GM19397 (cell line): Measurements from ENCODE around the gene PCDHGB5.

ENCODE experiments used
- ATAC-seq: cut with Tn5 transposase; IDR thresholded peaks from one replicate; pipeline ENCODE4 v1.9.1; 2021; ENCODE audit warnings: mild to moderate bottlenecking, moderate library complexity; ENCODE audit not compliant: unreplicated experiment

Gene PCDHGB5

DNA sequence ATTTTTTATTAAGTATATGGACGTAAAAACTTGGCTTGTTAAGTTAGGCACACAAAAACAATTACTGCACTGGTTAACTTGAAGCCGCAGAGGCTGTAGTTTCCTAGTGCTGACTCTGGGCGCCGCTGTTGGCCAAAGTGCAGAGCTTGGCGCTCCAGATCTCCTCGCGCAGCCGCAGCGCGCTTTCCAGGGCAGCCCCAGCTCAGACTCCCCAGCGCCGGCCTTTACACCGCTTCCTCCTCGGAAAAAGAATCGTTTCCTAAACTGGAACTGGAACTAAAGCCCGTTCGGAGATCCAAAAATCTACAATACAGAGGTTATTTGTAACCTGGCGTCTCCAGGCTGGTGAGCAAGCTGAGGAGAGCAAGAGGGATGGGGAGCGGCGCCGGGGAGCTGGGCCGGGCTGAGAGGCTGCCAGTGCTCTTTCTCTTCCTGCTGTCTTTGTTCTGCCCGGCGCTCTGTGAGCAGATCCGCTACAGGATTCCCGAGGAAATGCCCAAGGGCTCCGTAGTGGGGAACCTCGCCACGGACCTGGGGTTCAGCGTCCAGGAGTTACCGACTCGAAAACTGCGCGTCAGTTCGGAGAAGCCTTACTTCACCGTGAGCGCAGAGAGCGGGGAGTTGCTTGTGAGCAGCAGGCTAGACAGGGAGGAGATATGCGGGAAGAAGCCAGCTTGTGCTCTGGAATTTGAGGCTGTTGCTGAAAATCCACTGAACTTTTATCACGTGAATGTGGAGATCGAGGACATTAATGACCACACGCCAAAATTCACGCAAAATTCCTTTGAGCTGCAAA lies at the start of gene PCDHGB5:
PCDHGB5 (plus strand) TSS at position 192 of the 796 bp plus-strand sequence; CDS start at position 373, 181 bp downstream.
- ATAC-seq: peak; percentile 96

DNA sequence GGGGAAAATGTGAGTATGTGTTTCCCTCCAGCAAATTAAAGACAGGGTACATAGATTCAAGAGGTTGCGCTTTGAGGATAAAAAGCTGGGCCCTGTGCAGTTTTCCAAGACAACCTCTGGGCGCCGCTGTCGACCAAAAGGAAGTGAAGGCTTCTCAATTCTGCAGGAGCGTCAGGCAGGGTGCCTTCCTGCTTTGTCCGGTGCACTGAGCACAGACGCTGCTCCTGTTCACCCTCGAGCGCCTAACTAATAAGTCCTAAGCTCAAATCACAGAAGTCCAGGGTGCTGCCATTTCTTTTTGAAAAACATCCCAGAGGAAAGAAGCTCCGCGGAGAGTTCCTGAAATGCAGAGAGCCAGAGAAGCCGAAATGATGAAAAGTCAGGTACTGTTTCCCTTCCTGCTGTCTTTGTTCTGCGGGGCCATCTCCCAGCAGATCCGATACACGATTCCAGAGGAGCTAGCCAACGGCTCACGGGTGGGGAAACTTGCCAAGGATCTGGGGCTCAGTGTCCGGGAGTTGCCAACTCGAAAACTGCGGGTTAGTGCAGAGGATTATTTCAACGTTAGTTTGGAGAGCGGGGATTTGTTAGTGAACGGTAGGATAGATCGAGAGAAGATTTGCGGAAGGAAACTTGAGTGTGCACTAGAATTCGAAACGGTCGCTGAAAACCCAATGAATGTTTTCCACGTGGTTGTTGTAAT lies 47.7 kb upstream of the PCDHGB5 start, which contains the start of gene PCDHGB1:
PCDHGB1 (plus strand) TSS at position 183 of the 703 bp plus-strand sequence; CDS start at position 345, 162 bp downstream.
- ATAC-seq: peak; percentile 72

DNA sequence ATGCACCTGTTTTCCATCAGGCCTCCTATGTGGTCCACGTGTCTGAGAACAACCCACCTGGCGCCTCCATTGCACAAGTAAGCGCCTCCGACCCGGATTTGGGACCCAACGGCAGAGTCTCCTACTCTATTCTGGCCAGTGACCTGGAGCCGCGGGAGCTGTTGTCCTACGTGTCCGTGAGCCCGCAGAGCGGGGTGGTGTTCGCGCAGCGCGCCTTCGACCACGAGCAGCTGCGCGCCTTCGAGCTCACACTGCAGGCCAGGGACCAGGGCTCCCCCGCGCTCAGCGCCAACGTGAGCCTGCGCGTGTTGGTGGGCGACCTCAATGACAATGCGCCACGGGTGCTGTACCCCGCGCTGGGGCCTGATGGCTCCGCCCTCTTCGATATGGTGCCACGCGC lies 46.2 kb upstream of the PCDHGB5 start:
- ATAC-seq: no peak

DNA sequence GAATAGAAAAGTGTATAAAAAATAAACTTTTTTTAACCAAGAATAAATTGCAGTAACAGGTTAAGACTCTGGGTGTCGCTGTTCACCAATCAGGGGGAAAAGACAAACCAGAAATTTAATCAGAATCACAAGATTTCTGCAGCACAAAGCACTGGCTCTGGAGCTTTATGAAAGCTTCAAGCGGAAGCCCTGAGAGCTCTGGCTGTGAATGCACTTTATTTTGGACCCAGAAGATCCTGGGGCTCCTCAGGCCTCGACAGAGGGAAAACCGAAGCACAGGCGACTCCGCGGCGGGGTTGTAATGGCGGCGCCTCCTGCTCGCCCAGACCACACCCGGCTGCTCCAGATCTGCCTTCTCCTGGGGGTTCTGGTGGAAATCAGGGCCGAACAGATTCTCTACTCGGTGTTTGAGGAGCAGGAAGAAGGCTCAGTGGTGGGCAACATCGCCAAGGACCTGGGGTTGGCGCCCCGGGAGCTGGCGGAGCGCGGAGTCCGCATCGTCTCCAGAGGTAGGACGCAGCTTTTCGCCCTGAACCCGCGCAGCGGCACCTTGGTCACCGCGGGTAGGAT lies 42.8 kb upstream of the PCDHGB5 start, which contains the start of gene PCDHGA4:
PCDHGA4 (plus strand) TSS at position 122 of the 570 bp plus-strand sequence; CDS start at position 209, 87 bp downstream.
- ATAC-seq: no peak

DNA sequence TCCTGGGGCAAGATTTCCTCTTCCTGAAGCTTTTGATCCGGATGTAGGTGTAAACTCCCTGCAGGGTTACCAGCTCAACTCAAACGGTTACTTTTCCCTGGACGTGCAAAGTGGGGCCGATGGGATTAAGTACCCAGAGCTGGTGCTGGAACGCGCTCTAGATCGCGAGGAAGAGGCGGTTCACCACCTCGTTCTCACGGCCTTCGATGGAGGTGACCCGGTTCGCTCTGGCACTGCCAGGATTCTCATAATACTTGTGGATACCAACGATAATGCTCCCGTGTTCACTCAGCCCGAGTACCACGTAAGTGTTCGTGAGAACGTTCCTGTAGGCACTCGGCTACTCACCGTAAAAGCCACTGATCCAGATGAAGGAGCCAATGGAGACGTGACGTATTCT lies 42.1 kb upstream of the PCDHGB5 start:
- ATAC-seq: no peak

DNA sequence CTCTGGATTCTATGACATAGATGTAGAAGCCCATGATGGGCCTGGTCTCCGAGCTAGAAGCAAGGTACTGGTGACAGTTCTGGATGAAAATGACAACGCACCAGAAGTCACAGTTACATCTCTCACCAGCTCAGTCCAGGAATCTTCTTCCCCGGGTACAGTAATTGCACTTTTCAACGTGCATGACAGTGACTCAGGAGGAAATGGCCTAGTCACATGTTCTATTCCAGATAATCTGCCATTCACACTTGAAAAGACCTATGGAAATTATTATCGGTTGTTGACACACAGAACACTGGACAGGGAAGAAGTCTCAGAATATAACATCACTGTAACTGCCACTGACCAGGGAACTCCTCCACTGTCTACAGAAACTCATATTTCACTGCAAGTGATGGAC lies 41.6 kb upstream of the PCDHGB5 start:
- ATAC-seq: no peak

DNA sequence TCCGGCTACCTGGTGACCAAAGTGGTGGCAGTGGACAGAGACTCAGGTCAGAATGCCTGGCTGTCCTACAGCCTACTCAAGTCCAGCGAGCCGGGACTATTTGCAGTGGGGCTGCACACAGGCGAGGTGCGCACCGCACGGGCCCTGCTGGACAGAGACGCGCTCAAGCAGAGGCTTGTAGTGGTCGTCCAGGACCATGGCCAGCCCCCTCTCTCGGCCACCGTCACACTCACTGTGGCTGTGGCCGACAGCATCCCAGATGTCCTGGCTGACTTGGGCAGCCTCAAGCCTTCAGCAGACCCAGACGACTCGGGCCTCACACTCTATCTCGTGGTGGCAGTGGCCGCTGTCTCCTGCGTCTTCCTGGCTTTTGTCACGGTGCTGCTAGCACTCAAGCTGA lies 40.8 kb upstream of the PCDHGB5 start:
- no peak for ATAC-seq

DNA sequence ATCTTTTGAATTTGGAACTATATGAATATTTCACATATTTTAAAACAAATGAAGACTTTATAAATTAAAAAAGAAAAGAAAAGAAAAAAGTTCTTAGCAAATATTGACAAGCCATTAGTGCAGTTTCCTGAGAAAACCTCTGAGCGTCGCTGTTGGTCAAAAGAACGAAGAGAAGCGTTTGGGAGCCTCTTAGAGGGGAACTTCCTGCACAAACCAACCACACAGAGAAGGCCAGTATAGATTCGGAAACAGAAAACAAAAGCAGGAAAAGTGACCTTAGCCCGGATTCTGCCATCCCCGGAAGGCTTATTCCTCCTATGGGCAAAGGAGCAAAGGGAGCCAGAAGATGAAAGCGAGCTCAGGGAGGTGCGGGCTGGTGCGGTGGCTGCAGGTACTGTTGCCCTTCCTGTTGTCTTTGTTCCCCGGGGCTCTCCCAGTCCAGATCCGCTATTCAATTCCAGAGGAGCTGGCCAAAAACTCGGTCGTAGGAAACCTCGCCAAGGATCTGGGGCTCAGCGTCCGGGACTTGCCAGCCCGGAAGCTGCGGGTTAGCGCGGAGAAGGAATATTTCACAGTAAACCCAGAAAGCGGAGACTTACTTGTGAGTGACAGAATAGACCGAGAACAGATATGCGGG lies 37.8 kb upstream of the PCDHGB5 start, which contains the start of gene PCDHGB2:
PCDHGB2 (plus strand) TSS at position 205 of the 637 bp plus-strand sequence; CDS start at position 347, 142 bp downstream.
- ATAC-seq: no peak

DNA sequence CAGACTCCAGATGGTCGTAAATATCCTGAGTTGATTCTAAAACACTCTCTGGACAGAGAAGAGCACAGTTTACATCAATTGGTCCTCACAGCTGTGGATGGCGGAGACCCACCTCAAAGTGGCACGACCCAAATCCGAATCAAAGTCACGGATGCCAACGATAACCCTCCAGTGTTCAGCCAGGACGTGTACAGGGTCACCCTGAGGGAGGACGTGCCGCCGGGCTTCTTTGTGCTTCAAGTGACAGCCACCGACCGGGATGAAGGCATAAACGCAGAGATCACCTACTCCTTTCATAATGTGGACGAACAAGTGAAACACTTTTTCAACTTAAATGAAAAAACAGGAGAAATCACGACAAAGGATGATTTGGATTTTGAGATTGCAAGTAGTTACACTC lies 37.1 kb upstream of the PCDHGB5 start:
- no peak for ATAC-seq

DNA sequence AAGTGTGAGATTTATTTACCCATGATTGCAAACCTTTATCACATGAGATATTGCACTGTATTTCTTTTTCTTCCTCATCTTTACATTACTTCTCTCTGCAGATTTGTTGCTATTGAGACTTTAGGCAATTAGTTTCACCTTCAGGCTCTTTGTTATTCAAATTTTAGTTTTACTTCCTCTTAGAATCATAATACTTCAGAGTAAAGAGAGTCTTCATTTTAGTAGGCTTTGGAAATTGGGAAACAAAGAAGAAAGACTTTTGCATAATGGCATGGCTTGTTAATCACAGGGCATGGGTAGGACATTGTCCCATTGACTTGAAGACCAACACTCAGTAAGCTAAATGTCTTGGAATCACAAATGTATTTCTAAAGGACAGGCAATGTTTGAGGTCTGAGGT lies 35.0 kb upstream of the PCDHGB5 start:
- no peak for ATAC-seq

DNA sequence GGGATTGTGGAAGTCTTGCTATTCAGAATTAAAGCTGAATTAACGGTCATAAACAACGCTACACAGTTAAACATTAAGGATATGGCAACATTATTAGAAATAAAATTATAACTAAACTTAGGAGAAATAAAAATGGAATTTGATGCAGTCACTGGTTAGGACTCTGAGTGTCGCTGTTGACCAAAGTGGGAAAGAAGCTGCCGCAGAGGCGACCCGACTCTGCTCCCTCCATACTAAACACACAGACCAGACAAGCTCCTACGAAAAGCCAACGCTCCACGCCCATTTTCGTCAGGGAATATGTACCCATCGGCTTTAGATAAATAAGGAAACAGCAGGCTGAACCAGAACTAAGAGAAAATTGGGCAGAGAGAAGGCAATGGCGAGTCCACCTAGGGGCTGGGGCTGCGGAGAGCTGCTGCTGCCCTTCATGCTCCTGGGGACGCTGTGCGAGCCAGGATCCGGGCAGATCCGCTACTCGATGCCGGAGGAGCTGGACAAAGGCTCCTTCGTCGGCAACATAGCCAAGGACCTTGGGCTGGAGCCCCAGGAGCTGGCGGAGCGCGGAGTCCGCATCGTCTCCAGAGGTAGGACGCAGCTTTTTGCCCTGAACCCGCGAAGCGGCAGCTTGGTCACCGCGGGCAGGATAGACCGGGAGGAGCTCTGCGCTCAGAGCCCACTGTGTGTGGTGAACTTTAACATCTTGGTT lies 33.6 kb upstream of the PCDHGB5 start, which contains the start of gene PCDHGA5:
PCDHGA5 (plus strand) TSS at position 211 of the 709 bp plus-strand sequence; CDS start at position 380, 169 bp downstream.
- no peak for ATAC-seq

DNA sequence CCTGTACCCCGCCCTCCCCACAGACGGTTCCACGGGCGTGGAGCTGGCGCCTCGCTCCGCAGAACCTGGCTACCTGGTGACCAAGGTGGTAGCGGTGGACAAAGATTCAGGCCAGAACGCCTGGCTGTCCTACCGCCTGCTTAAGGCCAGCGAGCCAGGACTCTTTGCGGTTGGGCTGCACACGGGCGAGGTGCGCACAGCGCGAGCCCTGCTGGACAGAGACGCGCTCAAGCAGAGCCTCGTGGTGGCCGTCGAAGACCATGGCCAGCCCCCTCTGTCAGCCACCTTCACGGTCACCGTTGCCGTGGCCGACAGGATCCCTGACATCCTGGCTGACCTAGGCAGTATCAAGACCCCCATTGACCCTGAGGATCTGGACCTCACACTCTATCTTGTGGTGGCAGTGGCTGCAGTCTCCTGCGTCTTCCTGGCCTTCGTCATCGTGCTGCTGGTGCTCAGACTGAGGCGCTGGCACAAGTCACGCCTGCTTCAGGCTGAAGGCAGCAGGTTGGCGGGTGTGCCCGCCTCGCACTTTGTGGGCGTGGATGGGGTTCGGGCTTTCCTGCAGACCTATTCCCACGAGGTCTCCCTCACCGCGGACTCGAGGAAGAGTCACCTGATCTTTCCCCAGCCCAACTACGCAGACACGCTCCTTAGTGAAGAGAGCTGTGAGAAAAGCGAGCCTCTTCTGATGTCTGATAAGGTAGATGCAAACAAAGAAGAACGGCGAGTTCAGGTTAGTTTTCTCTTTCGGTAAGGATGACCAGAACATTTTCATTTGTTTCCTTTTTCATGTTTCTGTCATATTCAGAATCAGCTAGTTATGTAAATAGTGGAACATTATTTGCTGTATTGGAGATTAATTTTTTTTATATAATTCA lies 31.5 kb upstream of the PCDHGB5 start:
- ATAC-seq: no peak

DNA sequence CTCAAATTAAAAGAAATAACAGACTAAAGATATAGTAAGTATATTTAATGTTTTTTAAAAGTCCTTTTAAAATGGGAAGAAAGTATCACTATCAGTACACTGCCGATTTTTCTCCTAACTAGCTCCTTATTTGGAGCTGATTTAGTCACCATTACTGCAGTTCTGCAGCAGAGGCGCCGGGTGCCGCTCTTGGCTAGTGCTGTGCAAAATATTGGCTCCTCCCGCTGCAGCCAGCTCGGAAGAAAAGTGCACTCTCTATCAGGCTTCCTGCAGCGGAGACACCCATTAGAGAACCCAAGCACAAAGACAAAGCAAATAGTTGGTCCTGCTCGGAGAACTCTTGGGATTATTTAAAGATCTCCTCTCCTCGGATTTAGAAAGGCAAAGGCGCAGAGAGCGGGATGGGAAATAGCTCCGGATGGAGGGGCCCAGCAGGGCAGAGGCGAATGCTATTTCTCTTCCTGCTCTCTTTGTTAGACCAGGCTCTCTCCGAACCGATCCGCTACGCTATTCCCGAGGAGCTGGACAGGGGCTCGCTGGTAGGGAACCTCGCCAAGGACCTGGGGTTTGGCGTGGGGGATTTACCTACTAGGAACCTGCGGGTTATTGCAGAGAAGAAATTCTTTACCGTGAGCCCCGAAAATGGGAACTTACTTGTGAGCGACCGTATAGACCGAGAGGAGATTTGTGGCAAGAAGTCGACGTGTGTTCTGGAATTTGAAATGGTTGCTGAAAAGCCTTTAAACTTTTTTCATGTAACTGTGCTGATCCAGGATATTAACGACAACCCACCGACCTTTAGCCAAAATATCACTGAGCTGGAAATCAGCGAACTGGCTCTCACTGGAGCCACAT lies 27.5 kb upstream of the PCDHGB5 start, which contains the start of gene PCDHGB3:
PCDHGB3 (plus strand) TSS at position 249 of the 855 bp plus-strand sequence; CDS start at position 402, 153 bp downstream.
- ATAC-seq: no peak

DNA sequence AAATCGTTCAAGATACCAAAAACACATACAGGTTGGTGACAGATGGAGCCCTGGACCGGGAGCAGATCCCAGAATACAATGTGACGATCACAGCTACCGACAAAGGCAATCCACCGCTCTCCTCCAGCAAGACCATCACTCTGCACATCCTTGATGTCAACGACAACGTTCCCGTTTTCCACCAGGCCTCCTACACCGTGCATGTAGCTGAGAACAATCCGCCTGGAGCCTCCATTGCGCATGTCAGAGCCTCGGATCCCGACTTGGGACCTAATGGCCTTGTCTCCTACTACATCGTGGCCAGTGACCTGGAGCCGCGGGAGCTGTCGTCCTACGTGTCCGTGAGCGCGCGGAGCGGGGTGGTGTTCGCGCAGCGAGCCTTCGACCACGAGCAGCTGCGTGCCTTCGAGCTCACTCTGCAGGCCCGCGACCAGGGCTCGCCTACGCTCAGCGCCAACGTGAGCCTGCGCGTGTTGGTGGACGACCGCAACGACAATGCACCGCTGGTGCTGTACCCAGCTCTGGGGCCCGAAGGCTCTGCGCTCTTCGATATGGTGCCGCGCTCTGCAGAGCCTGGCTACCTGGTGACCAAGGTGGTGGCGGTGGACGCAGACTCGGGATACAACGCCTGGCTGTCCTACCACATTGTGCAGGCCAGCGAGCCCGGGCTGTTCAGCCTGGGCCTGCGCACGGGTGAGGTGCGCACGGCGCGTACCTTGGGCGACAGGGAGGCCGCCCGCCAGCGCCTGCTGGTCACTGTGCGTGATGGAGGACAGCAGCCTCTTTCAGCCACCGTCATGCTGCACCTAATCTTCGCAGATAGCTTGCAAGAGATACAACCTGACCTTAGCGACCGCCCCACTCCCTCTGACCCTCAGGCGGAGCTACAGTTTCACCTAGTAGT lies 25.9 kb upstream of the PCDHGB5 start:
- no peak for ATAC-seq

DNA sequence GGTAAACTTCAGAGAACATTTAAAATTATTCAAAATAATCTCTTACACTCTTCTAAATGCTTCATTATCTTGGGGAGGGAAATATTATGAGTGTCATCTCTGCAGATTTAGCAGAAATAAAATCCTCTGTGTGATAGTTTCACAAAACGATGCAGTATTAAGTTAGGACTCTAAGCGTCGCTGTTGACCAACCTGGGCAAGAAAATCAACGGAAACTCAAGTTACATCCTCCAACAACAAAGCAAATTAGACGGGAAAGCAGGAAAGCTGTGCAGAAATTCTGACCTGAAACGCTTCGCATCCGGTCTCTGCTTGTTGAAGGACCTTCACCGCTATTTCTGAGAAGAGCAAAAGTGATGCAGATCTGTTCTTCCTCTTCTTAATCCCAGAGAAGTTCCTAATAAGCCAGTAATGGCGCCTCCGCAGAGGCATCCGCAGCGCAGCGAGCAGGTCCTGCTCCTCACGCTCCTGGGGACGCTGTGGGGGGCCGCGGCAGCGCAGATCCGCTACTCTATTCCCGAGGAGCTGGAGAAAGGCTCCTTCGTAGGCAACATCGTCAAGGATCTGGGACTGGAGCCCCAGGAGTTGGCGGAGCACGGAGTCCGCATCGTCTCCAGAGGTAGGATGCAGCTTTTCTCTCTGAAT lies 24.0 kb upstream of the PCDHGB5 start, which contains the start of gene PCDHGA6:
PCDHGA6 (plus strand) TSS at position 219 of the 645 bp plus-strand sequence; CDS start at position 412, 193 bp downstream.
- no peak for ATAC-seq

DNA sequence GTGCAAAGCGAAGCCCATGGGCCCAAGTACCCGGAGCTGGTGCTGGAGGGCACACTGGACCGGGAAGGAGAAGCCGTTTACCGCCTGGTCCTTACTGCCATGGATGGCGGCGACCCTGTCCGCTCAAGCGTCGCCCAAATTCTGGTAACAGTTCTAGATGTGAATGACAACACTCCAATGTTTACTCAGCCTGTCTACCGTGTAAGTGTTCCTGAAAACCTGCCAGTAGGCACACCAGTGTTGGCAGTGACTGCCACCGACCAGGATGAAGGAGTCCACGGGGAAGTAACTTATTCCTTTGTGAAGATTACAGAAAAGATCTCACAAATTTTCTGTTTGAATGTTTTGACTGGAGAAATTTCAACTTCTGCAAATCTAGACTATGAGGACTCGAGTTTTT lies 23.1 kb upstream of the PCDHGB5 start:
- ATAC-seq: no peak
